K562 (cell line): Measurements from ENCODE around the gene SYT1. TPM values are rescaled to one million over a fixed set of nuclear protein-coding genes. Genes with fewer than 3 reads are reported as not detected.
A peak's percentile ranks its signal among the peaks of the same experiment; 100 is the strongest.

Experiments
- ATAC-seq: fragments of 200-7000 bp; cut with Tn5 transposase; 3 replicates; pipeline ENCODE4 v1.9.1; 2020; ENCODE audit warnings: moderate library complexity
- BruUV-seq: library from RNA; stranded (reverse); fragments of 400-500 nt; replicated peaks from 2 replicates; lab custom pipeline; 2021; lab: Mats Ljungman, UMichigan
- CTCF ChIA-PET: fragments of 300-600 bp; formaldehyde crosslinking; extraction: SDS; loops from one replicate; lab custom pipeline; 2021; ENCODE audit warnings: low intra/inter-chr PET ratio; lab: Yijun Ruan, JAX
- POLR2A ChIA-PET: fragments of 300-600, 350-650 bp; sonication (Branson Sonifier 250); formaldehyde crosslinking; extraction: SDS; loops from one replicate; lab custom pipeline; 2021; ENCODE audit warnings: antibody characterized with exemption, inconsistent platforms; lab: Yijun Ruan, JAX
- DNase-seq, 4 experiments: peaks; one replicate each; pipeline versions ENCODE4 v3.0.0 to v3.0.0-alpha.2; 2011 to 2018; ENCODE audit warnings: low spot score in 3 of 4, mixed read lengths in 3 of 4; ENCODE audit errors: extremely low read depth in 1 of 4
- FAIRE-seq: peaks from 2 replicates; lab custom pipeline; 2011; peaks lifted over from hg19 to GRCh38; lab: Jason Lieb, UNC
- H2AFZ ChIP-seq: 2 replicates; pipeline ENCODE4 v1.6.0; 2011; ENCODE audit warnings: low read depth, low read length, control low read depth, inconsistent platforms
- H3K27ac ChIP-seq: fragments of 200-600 bp; 3 replicates; pipeline ENCODE4 v1.8.0; 2011; ENCODE audit warnings: low read depth, mild to moderate bottlenecking, control low read depth, inconsistent platforms, low read length, moderate library complexity, mixed read lengths; ENCODE audit errors: extremely low read depth
- H3K27me3 ChIP-seq, 2 experiments: fragments of 300-600 bp in 1 of 2; 2 replicates in 1 of 2; 3 replicates in 1 of 2; pipeline versions ENCODE4 v1.6.0 to v1.8.0; 2011; ENCODE audit warnings: inconsistent platforms in 2 of 2, low read length in 2 of 2, mild to moderate bottlenecking in 1 of 2, mixed read lengths in 1 of 2, moderate library complexity in 1 of 2; ENCODE audit not compliant: control insufficient read depth in 2 of 2, insufficient read depth in 2 of 2
- H3K36me3 ChIP-seq: fragments of 300-600 bp; 3 replicates; pipeline ENCODE4 v1.8.0; 2011; ENCODE audit warnings: mild to moderate bottlenecking, low read length, inconsistent platforms; ENCODE audit not compliant: control insufficient read depth, insufficient read depth
- H3K4me1 ChIP-seq, 2 experiments: fragments of 200-600 bp in 1 of 2; replicated peaks in 1 of 2; 2 replicates in 1 of 2; 3 replicates in 1 of 2; pipeline versions ENCODE4 v1.5.1 to v1.8.0; 2011; ENCODE audit warnings: inconsistent platforms in 2 of 2, low read length in 2 of 2, mild to moderate bottlenecking in 1 of 2, mixed read lengths in 1 of 2, moderate library complexity in 1 of 2; ENCODE audit not compliant: control insufficient read depth in 2 of 2, insufficient read depth in 2 of 2
- H3K4me2 ChIP-seq: 2 replicates; pipeline ENCODE4 v1.6.1; 2011; ENCODE audit warnings: low read length, control low read depth, inconsistent platforms, mixed read lengths; ENCODE audit not compliant: insufficient read depth
- H3K4me3 ChIP-seq: fragments of 200-600 bp; sonication (generic), shearing (Covaris generic); 2 replicates; pipeline ENCODE4 v1.5.1; 2016; ENCODE audit warnings: control low read depth, inconsistent platforms
- H3K79me2 ChIP-seq: fragments of 200-600 bp; 3 replicates; pipeline ENCODE4 v1.8.0; 2011; ENCODE audit warnings: low read length, inconsistent platforms; ENCODE audit not compliant: control insufficient read depth, insufficient read depth
- H3K9ac ChIP-seq, 2 experiments: 2 replicates each; pipeline versions ENCODE4 v1.6.0 to v1.6.1; 2011; ENCODE audit warnings: low read depth in 2 of 2, low read length in 2 of 2, control low read depth in 1 of 2, inconsistent platforms in 1 of 2, mild to moderate bottlenecking in 1 of 2, mixed read lengths in 1 of 2; ENCODE audit not compliant: insufficient read depth in 1 of 2
- H3K9me1 ChIP-seq: one replicate; pipeline ENCODE4 v1.6.0; 2011; ENCODE audit warnings: inconsistent platforms, mild to moderate bottlenecking, low read length, moderate library complexity; ENCODE audit not compliant: control insufficient read depth, insufficient read depth
- H3K9me3 ChIP-seq: replicated peaks from 2 replicates; pipeline ENCODE4 v1.5.1; 2011; ENCODE audit warnings: low read depth, low read length, inconsistent platforms; ENCODE audit not compliant: control insufficient read depth, insufficient read depth
- H4K20me1 ChIP-seq: replicated peaks from 2 replicates; pipeline ENCODE4 v1.6.1; 2011; ENCODE audit warnings: low read length, inconsistent platforms, mixed read lengths; ENCODE audit not compliant: control insufficient read depth, insufficient read depth
- EWSR1 ChIP-seq: fragments of 450-650 bp; IDR thresholded peaks from 2 replicates; pipeline ENCODE4 v1.6.1; 2018; ENCODE audit warnings: borderline replicate concordance, mild to moderate bottlenecking, low read depth, moderate library complexity; ENCODE audit not compliant: partially characterized antibody
- NR4A1 ChIP-seq, 2 experiments: fragments of 250-450 bp in 1 of 2; fragments of 450-650 bp in 1 of 2; sonication (Bioruptor Pico) in 1 of 2; IDR thresholded peaks; 2 replicates each; pipeline versions ENCODE4 v1.4.0 to v1.6.1; 2016 to 2020; ENCODE audit warnings: mild to moderate bottlenecking in 2 of 2, missing compliant biosample characterization in 1 of 2, missing genetic modification characterization in 1 of 2, moderate library complexity in 1 of 2
- TAL1 ChIP-seq: fragments of 450-650 bp; IDR thresholded peaks from 2 replicates; pipeline ENCODE4 v1.6.1; 2016; ENCODE audit warnings: mild to moderate bottlenecking
- WHSC1 ChIP-seq: IDR thresholded peaks from one replicate; pipeline ENCODE4 v1.6.1; 2012; ENCODE audit warnings: low read length, control low read depth, inconsistent platforms
- WGBS: fragments of 100-300 bp; shearing (Covaris generic); methylation state at CpG from one replicate; pipeline ENCODE4 v1.1.6; 2016; ENCODE audit warnings: low coverage, mixed read lengths; ENCODE audit not compliant: insufficient coverage; ENCODE audit errors: missing lambda C conversion rate; 5-methylcytosine and 5-hydroxymethylcytosine counted together
- in situ Hi-C: fragments of 300-500 bp; cut with MboI; formaldehyde crosslinking; loops from 4 replicates; pipeline ENCODE4 v1.15.0; 2018; ENCODE audit warnings: inconsistent platforms, mixed read lengths
- intact Hi-C: fragments of 100-400 bp; cut with micrococcal nuclease; formaldehyde crosslinking; loops from 2 replicates; pipeline ENCODE4 v1.14.2; 2022
- polyA plus RNA-seq, 8 experiments: library from polyadenylated mRNA; depleted of rRNA in 4 of 8; stranded (reverse) in 5 of 8; unstranded in 3 of 8; fragments of >200 nt; fragmentation: Nextera tagmentation in 2 of 8; fragmentation: Illumina TruSeq in 1 of 8; extraction: Ambion mirVana in 2 of 8; extraction: Trizol in 1 of 8; gene quantifications; 2 replicates each; pipeline versions ENCODE4 v1.2.1 to v1.2.3, GENCODE V29; 2011 to 2014; ENCODE audit warnings: inconsistent platforms in 1 of 8, missing spikeins in 1 of 8
- total RNA-seq, 7 experiments: library from RNA; depleted of rRNA in 6 of 7; stranded (reverse); fragments of >200 nt in 6 of 7; fragmentation: Illumina TruSeq in 2 of 7; extraction: Trizol in 2 of 7; gene quantifications; 2 replicates each; pipeline versions ENCODE4 v1.2.1 to v1.2.3, GENCODE V29; 2011 to 2021; ENCODE audit warnings: low replicate concordance in 1 of 7

SYT1 gene
- total and polyA plus RNA-seq, 9 of the 15 experiments (the other 6 are each of a cell fraction or from before 2014, with no cell fraction given): 0.03 to 0.13 (median 0.07) TPM; not detected in 4

GRCh38 chr12:78818487-78818886 lies 46.1 kb upstream of the SYT1 start:
- POLR2A ChIA-PET: no interaction called here
- ATAC-seq: no peak
- Histone ChIP-seq H3K4me1 (no peaks in the 10 kb centered on the region), H3K4me2 (no peak overlapping the region), H3K36me3 (no peaks in the 10 kb centered on the region), H3K9ac (no peak overlapping the region), H3K4me3 (no peak overlapping the region), H4K20me1 (no peaks in the 10 kb centered on the region), H3K9me3 (no peaks in the 10 kb centered on the region)
- peak in 2 of 4 experiments; percentile 4 to 5 for DNase-seq
- BruUV-seq: no TSS peak
- FAIRE-seq: no peak
- TF ChIP-seq TAL1 (no peak), WHSC1 (no peak)
- TF ChIP-seq, all 486 proteins: peak for 0
- Histone ChIP-seq H2AFZ (no peak overlapping the region), H3K27me3 (no peaks in the 10 kb centered on the region), H3K79me2 (no peaks in the 10 kb centered on the region), H3K27ac (no peak overlapping the region), H3K9me1 (no peaks in the 10 kb centered on the region)
- intact Hi-C loops (no loop called here), in situ Hi-C loops (no loop called here)
- CTCF ChIA-PET: no interaction called here
- 4% methylated on average over 5 of the region's 5 CpGs for WGBS

- no peak for ATAC-seq
- Histone ChIP-seq H3K9ac (no peak overlapping the region), H2AFZ (no peak overlapping the region), H4K20me1 (no peaks in the 10 kb centered on the region), H3K4me2 (no peak overlapping the region), H3K9me1 (no peaks in the 10 kb centered on the region), H3K4me1 (no peaks in the 10 kb centered on the region), H3K9me3 (no peaks in the 10 kb centered on the region), H3K27ac (no peak overlapping the region), H3K27me3 (no peaks in the 10 kb centered on the region), H3K79me2 (no peaks in the 10 kb centered on the region), H3K36me3 (no peaks in the 10 kb centered on the region), H3K4me3 (no peak overlapping the region)
- POLR2A ChIA-PET: no interaction called here
- FAIRE-seq: no peak
- intact Hi-C loops (no loop called here), in situ Hi-C loops (no loop called here)
- CTCF ChIA-PET: no interaction called here
- no TSS peak for BruUV-seq
- no peak for DNase-seq
- no peak for TF ChIP-seq EWSR1
- no peak for TF ChIP-seq NR4A1 (CRISPR knock-in tag; IDR thresholded peaks at IDR 0.05)
- TF ChIP-seq NR4A1 (tag; IDR thresholded peaks at IDR 0.05): no peak
- WGBS: 0% methylated on average over 2 of the region's 2 CpGs
Measured at GRCh38 chr12:78820946-78821345, 43.6 kb upstream of the SYT1 start.
